Thyroid gland (tissue), 4 donors: ENCODE measurements around the gene NRBF2.

Experiments used
- POLR2A ChIP-seq, 2 donors: fragments of 450-650 bp; IDR thresholded peaks; one replicate each; pipeline ENCODE4 v1.6.1; 2017; ENCODE audit warnings: antibody characterized with exemption in 2 of 2, mild to moderate bottlenecking in 2 of 2, moderate library complexity in 1 of 2
- TF ChIP-seq, protein P1 (sequence below), 6 experiments: fragments of 200-600 bp in 3 of 6; fragments of 450-650 bp in 3 of 6; sonication (generic) in 3 of 6; IDR thresholded peaks; one replicate each; pipeline ENCODE4 v1.5.1; 2016 to 2019; ENCODE audit warnings: antibody characterized with exemption in 6 of 6, mild to moderate bottlenecking in 2 of 6, inconsistent platforms in 1 of 6, moderate library complexity in 1 of 6

DNA sequence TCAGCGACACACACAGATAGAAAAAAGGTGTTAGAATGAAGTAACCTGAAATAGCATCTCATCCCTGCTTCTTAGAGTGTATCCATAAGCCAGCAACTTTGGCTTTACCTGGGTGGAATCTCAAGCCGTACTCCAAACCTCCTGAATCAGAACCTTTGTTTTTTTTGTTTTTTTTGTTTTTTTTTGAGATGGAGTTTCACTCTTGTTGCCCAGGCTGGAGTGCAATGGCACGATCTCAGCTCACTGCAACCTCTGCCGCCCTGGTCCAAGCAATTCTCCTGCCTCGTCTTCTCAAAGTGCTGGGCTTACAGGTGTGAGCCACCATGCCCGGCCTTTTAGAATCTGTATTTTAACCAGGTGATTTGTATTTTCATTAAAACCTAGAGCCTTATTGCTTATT, 9.0 kb downstream of the NRBF2 start:
- TF ChIP-seq, protein P1, sequence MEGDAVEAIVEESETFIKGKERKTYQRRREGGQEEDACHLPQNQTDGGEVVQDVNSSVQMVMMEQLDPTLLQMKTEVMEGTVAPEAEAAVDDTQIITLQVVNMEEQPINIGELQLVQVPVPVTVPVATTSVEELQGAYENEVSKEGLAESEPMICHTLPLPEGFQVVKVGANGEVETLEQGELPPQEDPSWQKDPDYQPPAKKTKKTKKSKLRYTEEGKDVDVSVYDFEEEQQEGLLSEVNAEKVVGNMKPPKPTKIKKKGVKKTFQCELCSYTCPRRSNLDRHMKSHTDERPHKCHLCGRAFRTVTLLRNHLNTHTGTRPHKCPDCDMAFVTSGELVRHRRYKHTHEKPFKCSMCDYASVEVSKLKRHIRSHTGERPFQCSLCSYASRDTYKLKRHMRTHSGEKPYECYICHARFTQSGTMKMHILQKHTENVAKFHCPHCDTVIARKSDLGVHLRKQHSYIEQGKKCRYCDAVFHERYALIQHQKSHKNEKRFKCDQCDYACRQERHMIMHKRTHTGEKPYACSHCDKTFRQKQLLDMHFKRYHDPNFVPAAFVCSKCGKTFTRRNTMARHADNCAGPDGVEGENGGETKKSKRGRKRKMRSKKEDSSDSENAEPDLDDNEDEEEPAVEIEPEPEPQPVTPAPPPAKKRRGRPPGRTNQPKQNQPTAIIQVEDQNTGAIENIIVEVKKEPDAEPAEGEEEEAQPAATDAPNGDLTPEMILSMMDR (IDR thresholded peaks at IDR 0.05), result no peak
- no peak for TF ChIP-seq POLR2A (IDR thresholded peaks at IDR 0.05)
